K562 (cell line): ENCODE measurements around the gene VWA3A. TPM values are rescaled to one million over a fixed set of nuclear protein-coding genes. Genes with fewer than 3 reads are reported as not detected.

Source experiments
- BHLHE40 ChIP-seq: IDR thresholded peaks from 2 replicates; pipeline ENCODE4 v1.6.1; 2011; ENCODE audit warnings: low read length, improper control_type of control experiment
- CBX5 ChIP-seq: IDR thresholded peaks from 2 replicates; pipeline ENCODE4 v1.6.1; 2014; ENCODE audit warnings: low read depth, borderline replicate concordance
- DIDO1 ChIP-seq: fragments of 450-650 bp; IDR thresholded peaks from 2 replicates; pipeline ENCODE4 v1.6.1; 2016; ENCODE audit warnings: low read depth, missing biosample characterization, missing genetic modification characterization
- FOXJ2 ChIP-seq: fragments of 200-800 bp; sonication (Bioruptor generic); IDR thresholded peaks from 2 replicates; pipeline ENCODE4 v1.6.1; 2016; ENCODE audit warnings: missing genetic modification characterization, missing compliant biosample characterization
- HINFP ChIP-seq: fragments of 450-650 bp; conservative IDR thresholded peaks from 2 replicates; pipeline ENCODE4 v1.6.1; 2016; ENCODE audit warnings: missing genetic modification characterization, low read depth, mild to moderate bottlenecking, control low read depth, missing compliant biosample characterization
- HMBOX1 ChIP-seq: sonication (generic); IDR thresholded peaks from 2 replicates; pipeline ENCODE4 v1.6.1; 2016
- MTA1 ChIP-seq: fragments of 450-650 bp; IDR thresholded peaks from 2 replicates; pipeline ENCODE4 v1.6.1; 2017; ENCODE audit warnings: borderline replicate concordance
- NFE2 ChIP-seq: IDR thresholded peaks from 2 replicates; pipeline ENCODE4 v1.6.1; 2014; ENCODE audit warnings: antibody characterized with exemption, low read depth
- PHF20 ChIP-seq: fragments of 450-650 bp; IDR thresholded peaks from 2 replicates; pipeline ENCODE4 v1.6.1; 2018; ENCODE audit not compliant: partially characterized antibody
- SMAD3 ChIP-seq: fragments of 450-650 bp; formaldehyde crosslinking; conservative IDR thresholded peaks from 2 replicates; pipeline ENCODE4 v1.4.0; 2020; ENCODE audit warnings: mild to moderate bottlenecking
- SOX6 ChIP-seq: fragments of 450-650 bp; IDR thresholded peaks from 2 replicates; pipeline ENCODE4 v1.6.1; 2014; ENCODE audit warnings: mild to moderate bottlenecking
- SPI1 ChIP-seq: IDR thresholded peaks from 2 replicates; pipeline ENCODE4 v1.6.1; 2011; ENCODE audit warnings: low read depth, low read length, control low read depth, borderline replicate concordance
- STAT5B ChIP-seq: fragments of 250-450 bp; sonication (Bioruptor Pico); IDR thresholded peaks from 2 replicates; pipeline ENCODE4 v1.8.0; 2021; ENCODE audit warnings: mild to moderate bottlenecking, inconsistent platforms
- TSC22D4 ChIP-seq: fragments of 450-650 bp; IDR thresholded peaks from 2 replicates; pipeline ENCODE4 v1.6.1; 2016; ENCODE audit warnings: missing genetic modification characterization, missing biosample characterization, control low read depth
- USF2 ChIP-seq: sonication (generic); formaldehyde crosslinking; IDR thresholded peaks from 2 replicates; pipeline ENCODE4 v1.5.0; 2020; ENCODE audit warnings: missing genetic modification reagents
- ZFP1 ChIP-seq: fragments of 450-650 bp; formaldehyde crosslinking; IDR thresholded peaks from 2 replicates; pipeline ENCODE4 v1.4.0; 2020; ENCODE audit warnings: mild to moderate bottlenecking, mixed read lengths
- ZNF408 ChIP-seq: fragments of 250-450 bp; sonication (Bioruptor Pico); IDR thresholded peaks from 2 replicates; pipeline ENCODE4 v1.4.0; 2020; ENCODE audit warnings: low read depth, mild to moderate bottlenecking, moderate library complexity
- ZNF77 ChIP-seq: fragments of 250-450 bp; sonication (Bioruptor Pico); IDR thresholded peaks from 2 replicates; pipeline ENCODE4 v1.5.0; 2020
- ZNF830 ChIP-seq: fragments of 250-450 bp; sonication (Bioruptor Pico); IDR thresholded peaks from 2 replicates; pipeline ENCODE4 v1.5.0; 2021; ENCODE audit warnings: mild to moderate bottlenecking
- polyA plus RNA-seq, 8 experiments: library from polyadenylated mRNA; depleted of rRNA in 4 of 8; stranded (reverse) in 5 of 8; unstranded in 3 of 8; fragments of >200 nt; fragmentation: Nextera tagmentation in 2 of 8; fragmentation: Illumina TruSeq in 1 of 8; extraction: Ambion mirVana in 2 of 8; extraction: Trizol in 1 of 8; gene quantifications; 2 replicates each; pipeline versions ENCODE4 v1.2.1 to v1.2.3, GENCODE V29; 2011 to 2014; ENCODE audit warnings: inconsistent platforms in 1 of 8, missing spikeins in 1 of 8
- total RNA-seq, 7 experiments: library from RNA; depleted of rRNA in 6 of 7; stranded (reverse); fragments of >200 nt in 6 of 7; fragmentation: Illumina TruSeq in 2 of 7; extraction: Trizol in 2 of 7; gene quantifications; 2 replicates each; pipeline versions ENCODE4 v1.2.1 to v1.2.3, GENCODE V29; 2011 to 2021; ENCODE audit warnings: low replicate concordance in 1 of 7
- TF ChIP-seq, protein P1 (sequence below): fragments of 450-650 bp; IDR thresholded peaks from 2 replicates; pipeline ENCODE4 v1.6.1; 2016; ENCODE audit warnings: antibody characterized with exemption
- TF ChIP-seq, protein P2 (sequence below): fragments of 150-350 bp; IDR thresholded peaks from 2 replicates; pipeline ENCODE4 v1.6.1; 2014; ENCODE audit warnings: low read depth, mild to moderate bottlenecking, low read length, borderline replicate concordance

VWA3A gene
- total and polyA plus RNA-seq, 9 of the 15 experiments (the other 6 are each of a cell fraction or from before 2014, with no cell fraction given), result not detected

DNA sequence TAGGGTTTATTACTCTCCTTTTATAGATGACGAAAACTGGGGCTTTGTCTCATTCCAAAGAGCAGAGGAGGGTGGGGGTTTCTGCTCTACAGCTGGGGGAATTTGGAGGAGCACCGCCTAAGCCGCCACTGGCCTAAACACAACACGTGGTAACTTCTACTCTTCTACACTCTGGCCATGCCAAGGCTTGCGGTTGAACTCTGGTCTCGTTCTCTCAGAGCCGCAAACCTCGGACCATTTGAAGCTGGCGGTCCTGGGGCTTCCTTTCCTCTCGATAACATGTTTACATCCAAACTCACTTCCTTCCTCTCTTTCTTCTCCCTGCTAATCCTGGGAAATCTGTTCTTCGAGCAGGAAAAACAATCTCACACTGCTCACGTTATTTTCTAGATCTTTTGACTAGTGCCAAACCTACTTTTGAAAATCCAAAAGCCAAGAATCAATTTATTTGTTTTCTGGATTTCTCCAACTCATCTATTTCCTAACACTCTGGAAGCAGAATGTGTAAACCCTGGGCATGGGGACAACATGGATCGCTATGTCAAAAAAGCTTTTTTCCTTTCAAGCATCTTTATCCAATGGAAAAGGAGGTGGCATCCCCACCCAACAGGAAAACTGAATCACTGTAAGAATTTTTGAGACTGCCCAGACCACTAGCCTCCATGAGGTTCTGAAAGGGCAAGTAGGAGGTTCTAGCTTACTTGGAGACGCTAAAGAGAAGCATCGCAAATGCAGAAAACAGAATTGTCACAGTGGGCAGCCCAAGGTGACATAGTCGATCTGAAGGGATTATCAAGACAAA is 100.1 kb downstream of the VWA3A start (continued):
- TF ChIP-seq SMAD3 (CRISPR knock-in tag), result no peak
- TF ChIP-seq CBX5, result no peak
- TF ChIP-seq BHLHE40, result no peak
- no peak for TF ChIP-seq ZFP1
- no peak for TF ChIP-seq DIDO1 (tag)
- TF ChIP-seq FOXJ2, result 0 out of 2 replicates have a peak, but pooled peaks have one; percentile 7
- TF ChIP-seq, protein P1, sequence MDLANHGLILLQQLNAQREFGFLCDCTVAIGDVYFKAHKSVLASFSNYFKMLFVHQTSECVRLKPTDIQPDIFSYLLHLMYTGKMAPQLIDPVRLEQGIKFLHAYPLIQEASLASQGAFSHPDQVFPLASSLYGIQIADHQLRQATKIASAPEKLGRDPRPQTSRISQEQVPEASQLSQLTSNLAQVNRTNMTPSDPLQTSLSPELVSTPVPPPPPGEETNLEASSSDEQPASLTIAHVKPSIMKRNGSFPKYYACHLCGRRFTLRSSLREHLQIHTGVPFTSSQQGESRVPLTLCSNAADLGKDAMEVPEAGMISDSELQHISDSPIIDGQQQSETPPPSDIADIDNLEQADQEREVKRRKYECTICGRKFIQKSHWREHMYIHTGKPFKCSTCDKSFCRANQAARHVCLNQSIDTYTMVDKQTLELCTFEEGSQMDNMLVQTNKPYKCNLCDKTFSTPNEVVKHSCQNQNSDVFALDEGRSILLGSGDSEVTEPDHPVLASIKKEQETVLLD, result no peak
- no peak for TF ChIP-seq MTA1
- TF ChIP-seq ZNF77 (CRISPR knock-in tag), result no peak
- TF ChIP-seq HINFP (tag), result no peak
- no peak for TF ChIP-seq ZNF830 (CRISPR knock-in tag)
- TF ChIP-seq TSC22D4, result no peak
- TF ChIP-seq STAT5B (CRISPR knock-in tag), result no peak
- TF ChIP-seq, protein P2, sequence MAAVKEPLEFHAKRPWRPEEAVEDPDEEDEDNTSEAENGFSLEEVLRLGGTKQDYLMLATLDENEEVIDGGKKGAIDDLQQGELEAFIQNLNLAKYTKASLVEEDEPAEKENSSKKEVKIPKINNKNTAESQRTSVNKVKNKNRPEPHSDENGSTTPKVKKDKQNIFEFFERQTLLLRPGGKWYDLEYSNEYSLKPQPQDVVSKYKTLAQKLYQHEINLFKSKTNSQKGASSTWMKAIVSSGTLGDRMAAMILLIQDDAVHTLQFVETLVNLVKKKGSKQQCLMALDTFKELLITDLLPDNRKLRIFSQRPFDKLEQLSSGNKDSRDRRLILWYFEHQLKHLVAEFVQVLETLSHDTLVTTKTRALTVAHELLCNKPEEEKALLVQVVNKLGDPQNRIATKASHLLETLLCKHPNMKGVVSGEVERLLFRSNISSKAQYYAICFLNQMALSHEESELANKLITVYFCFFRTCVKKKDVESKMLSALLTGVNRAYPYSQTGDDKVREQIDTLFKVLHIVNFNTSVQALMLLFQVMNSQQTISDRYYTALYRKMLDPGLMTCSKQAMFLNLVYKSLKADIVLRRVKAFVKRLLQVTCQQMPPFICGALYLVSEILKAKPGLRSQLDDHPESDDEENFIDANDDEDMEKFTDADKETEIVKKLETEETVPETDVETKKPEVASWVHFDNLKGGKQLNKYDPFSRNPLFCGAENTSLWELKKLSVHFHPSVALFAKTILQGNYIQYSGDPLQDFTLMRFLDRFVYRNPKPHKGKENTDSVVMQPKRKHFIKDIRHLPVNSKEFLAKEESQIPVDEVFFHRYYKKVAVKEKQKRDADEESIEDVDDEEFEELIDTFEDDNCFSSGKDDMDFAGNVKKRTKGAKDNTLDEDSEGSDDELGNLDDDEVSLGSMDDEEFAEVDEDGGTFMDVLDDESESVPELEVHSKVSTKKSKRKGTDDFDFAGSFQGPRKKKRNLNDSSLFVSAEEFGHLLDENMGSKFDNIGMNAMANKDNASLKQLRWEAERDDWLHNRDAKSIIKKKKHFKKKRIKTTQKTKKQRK, result no peak
- TF ChIP-seq HMBOX1, result no peak
- no peak for TF ChIP-seq PHF20
- TF ChIP-seq SOX6, result 0 out of 2 replicates have a peak, but pooled peaks have one; percentile 9
- peak; percentile 53; the same call in 1 of the 2 replicates for TF ChIP-seq SPI1
- no peak for TF ChIP-seq ZNF408 (CRISPR knock-in tag)
- peak; percentile 73 for TF ChIP-seq USF2
- no peak for TF ChIP-seq NFE2
